ENCODE results near the gene ENAM.

DNA sequence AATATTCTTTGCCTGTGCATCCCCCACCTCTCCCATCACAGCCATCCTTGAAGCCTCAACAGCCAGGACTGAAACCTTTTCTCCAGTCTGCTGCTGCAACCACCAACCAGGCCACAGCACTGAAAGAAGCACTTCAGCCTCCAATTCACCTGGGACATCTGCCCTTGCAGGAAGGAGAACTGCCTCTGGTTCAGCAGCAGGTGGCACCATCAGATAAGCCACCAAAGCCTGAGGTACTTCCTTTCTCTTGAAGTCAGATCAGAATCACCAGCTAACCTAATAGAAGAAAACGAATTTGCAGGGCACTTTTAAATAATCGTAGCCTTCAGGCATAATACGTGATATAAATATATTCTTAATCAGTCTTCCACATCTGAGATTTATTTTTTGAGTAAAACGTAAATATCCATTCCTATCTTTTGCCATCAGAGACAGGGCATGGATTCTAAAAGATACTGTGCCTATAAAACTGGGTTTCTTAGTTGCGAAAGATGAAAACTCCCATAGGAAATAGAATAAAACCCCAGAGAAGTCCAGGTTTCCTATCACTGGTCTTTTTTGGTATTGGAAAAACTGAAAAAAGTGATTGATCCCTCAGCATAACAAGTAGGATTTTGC lies 27.0 kb upstream of the ENAM start:
- peak; percentile 72 for TF ChIP-seq SPI1 (IDR thresholded peaks at IDR 0.05; ENCODE audit: low read depth, low read length)
- no peak for TF ChIP-seq POLR2AphosphoS5 (IDR thresholded peaks at IDR 0.05; ENCODE audit: low read depth, low read length)
- no peak for TF ChIP-seq TAF1 (IDR thresholded peaks at IDR 0.05; ENCODE audit: low read depth, low read length)

Data from GM12891 (cell line).